NCI-H524 (cell line): ENCODE data around the gene CHMP5.
"Not testable (repeated sequence)": the region's sequence is repeated elsewhere in the genome, so short reads cannot be mapped to it uniquely, and the experiment has no call there.

ENCODE experiments used
- DNase-seq, 2 experiments: peaks; one replicate each; lab custom pipeline; 2025; lab: John Stamatoyannopoulos, UW

The CHMP5 gene

DNA sequence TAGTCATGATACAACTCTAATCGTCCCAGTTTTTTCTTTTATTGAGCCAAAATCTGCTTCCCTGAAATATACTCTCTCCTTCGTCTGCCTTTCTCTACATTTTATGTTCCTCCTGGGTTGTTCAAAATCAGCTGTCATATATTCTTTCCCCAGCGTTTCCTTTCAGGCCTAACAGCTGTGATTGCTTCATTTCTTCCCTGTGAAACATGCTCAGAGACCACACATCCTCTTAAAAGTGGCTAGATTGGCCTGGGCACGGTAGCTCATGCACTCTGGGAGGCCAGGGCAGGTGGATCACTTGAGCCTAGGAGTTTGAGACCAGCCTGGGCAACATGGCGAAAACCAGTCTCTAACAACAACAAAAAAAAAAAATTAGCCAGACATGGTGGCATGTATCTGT is 50.5 kb downstream of the CHMP5 start:
- DNase-seq: no peak

DNA sequence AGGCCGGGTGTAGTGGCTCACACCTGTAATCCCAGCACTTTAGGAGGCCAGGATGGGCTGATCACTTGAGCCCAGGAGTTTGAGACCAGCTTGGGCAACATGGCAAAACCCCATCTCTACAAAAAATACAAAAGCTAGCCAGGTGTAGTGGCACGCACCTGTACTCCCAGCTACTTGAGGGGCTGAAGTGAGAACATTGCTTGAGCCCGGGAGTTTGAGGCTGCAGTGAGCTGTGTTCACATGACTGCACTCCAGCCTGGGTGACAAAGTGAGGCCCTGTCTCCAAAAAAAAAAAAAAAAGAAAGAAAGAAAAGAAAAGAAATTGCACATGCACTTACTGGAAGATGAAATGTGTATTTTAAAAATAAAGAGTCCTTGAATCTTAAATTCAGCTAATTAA is 52.3 kb downstream of the CHMP5 start:
- not testable (repeated sequence) for DNase-seq

DNA sequence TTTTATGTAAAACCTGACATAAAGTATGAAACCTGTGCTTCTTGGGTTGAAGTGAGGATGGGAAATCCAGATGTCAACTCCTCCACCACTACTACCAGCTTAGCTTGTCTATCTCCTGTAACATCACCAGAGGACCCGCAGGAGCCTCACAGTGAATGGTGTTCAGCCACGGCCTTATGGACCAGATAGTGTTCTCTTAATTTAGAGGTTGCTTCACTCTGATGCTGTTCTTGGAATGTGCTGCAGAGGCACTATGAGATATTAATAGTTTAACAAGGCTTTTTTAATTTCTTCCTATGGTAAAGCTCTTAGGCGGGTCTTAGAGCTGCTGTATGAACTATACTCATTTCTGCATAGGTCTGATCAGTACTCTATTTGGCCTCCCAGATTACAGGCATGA is 53.4 kb downstream of the CHMP5 start:
- no peak for DNase-seq

DNA sequence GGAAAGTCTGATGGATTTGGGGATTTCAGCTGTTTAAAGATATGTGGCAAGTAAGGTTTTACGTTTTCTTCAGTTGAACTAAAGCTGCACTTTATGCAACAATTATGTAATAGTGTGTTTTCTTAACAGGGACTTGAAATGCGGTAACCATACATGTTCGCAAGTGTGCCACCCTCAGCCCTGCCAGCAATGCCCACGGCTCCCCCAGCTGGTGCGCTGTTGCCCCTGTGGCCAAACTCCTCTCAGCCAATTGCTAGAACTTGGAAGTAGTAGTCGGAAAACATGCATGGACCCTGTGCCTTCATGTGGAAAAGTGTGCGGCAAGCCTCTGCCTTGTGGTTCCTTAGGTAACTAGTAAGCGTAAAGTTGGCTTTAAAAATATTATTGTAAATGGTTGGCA is 53.9 kb downstream of the CHMP5 start:
- no peak for DNase-seq

DNA sequence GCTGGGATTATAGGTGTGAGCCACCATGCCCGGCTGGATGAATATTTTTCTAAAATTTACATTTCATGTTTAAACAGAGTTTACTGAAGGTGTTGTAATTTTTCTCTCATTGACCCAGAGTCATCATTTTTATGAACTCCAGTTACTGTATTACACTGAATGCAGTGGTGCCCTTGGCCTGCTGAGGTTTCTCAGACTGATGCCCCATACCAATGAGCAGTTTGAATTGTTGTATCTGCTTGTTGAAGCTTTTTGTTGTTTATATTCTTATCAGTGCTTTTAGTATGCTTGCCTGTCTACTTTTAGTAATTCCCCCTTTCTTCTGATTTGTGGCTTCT is 55.4 kb downstream of the CHMP5 start:
- DNase-seq: no peak

DNA sequence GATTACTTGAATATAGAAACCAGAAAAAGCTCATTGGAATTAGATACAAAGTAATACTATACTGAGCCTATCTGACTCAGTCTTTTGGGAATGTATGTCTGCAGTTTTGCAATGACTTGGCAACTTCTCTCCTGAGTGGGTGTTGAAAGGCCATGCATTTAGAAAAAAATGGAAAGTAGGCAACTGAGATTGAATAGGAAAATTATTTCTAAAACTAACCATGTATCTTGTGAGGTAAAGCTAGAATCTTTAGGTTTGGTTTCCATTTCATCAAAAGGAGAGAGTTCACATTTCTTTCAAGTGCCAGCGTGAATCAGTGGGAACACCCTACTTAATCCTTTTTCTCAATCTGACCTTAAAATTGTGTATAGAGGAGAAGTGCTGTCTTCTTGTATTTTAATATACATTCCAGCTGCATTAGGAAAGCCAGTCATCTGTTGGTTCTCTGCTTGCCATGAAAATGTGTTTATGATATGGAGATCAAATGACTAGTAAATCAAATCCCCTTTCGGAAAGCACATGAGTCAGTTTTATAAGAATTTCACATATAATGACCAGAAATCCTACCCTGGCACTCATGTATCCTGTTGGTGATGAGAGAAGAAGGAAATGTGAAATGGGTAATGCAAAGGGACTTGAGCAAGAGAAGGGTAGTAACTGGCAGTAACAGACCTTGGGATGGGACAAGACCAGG is 55.9 kb downstream of the CHMP5 start:
- DNase-seq: no peak

DNA sequence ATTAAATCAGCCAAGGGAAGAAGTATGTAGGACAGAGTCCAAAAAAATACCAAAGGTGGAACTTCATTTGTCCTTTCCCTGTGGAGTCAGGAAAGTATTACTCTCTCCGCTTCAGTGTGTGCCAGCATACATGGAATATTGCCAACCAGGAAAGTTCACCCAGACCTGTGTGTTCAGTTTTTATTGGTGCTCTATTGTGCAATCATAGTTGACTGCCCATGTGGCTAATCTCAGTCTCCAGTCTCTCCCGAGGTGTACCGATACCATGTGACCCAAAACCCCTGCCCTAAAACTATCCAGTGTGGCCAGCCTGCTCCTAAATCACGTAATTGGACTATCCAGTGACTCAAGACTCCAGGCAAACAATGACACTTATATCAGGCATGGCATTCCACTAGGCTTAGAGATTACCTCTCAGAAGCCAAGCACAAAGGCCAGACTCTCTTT is 64.3 kb downstream of the CHMP5 start:
- DNase-seq: no peak

DNA sequence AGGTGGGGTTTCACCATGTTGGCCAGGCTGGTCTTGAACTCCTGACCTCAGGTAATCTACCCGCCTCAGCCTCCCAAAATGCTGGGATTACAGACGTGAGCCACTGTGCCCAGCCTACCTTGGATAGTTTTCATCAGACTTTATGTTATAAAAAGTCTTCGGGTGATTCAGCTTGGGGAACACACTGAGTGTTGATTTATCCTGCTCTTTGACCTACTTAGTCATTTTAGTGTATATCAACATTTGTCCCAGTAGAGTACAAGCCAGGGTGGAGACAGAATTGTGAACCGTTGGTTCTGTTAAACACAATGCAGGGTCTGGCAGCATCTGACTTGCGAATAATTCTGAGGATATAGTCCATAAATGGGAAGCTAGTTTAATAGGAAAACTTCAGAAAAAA is 65.1 kb downstream of the CHMP5 start:
- no peak for DNase-seq

DNA sequence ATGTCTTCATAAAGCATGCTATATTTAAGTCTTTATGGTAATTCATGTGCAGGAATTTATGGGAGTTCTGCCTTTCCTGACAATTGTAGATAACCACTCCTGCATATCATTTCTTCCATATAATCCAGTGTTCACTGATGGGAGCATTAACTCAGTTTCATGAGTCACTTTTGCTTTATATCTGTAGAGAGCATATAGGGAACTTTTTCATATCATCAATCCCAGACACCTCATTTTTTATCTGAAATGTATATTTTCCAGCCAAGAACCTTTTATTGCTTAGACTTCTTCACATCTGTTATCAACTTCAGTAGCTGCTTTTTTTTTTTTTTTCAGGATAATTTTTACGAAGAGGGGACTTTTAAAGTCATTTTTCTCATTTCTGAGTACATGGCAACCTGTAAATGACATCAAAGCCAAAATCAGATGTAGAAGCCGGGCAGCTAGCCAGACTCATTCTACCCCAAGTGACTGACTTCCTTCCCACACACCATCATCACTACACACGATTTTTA is 66.6 kb downstream of the CHMP5 start:
- DNase-seq: no peak
